Prostate gland (tissue), 2 donors: Measurements from ENCODE around the gene CACNA2D4.

ENCODE experiments used
- POLR2A ChIP-seq: fragments of 450-650 bp; IDR thresholded peaks from one replicate; pipeline ENCODE4 v1.6.1; 2016; ENCODE audit warnings: antibody characterized with exemption, mild to moderate bottlenecking
- TF ChIP-seq, protein P1 (sequence below), 4 experiments: fragments of 200-600 bp in 2 of 4; fragments of 450-650 bp in 2 of 4; sonication (generic) in 2 of 4; IDR thresholded peaks; 1 replicate in 3 of 4; 2 replicates in 1 of 4; pipeline ENCODE4 v1.5.1; 2016 to 2019; ENCODE audit warnings: antibody characterized with exemption in 4 of 4, mild to moderate bottlenecking in 2 of 4, moderate library complexity in 2 of 4

DNA sequence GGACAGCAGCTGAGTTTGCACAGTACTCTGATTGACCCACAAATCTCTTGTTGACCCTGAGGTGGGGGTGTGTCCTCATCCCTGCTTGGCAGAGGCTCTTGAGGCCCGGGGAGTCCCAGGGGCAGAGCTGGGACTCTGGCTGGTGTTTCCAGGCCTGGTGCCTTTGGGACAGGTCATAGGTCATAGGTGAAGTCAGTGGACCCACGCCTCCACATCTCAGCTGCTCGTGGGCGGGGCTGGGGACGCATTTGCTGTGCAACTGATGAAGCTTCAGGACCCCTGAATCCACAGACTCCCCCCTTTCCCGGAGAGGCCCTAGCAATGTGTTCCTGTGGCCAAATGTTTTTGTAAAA lies 408 bp upstream of the CACNA2D4 start:
- TF ChIP-seq, protein P1, sequence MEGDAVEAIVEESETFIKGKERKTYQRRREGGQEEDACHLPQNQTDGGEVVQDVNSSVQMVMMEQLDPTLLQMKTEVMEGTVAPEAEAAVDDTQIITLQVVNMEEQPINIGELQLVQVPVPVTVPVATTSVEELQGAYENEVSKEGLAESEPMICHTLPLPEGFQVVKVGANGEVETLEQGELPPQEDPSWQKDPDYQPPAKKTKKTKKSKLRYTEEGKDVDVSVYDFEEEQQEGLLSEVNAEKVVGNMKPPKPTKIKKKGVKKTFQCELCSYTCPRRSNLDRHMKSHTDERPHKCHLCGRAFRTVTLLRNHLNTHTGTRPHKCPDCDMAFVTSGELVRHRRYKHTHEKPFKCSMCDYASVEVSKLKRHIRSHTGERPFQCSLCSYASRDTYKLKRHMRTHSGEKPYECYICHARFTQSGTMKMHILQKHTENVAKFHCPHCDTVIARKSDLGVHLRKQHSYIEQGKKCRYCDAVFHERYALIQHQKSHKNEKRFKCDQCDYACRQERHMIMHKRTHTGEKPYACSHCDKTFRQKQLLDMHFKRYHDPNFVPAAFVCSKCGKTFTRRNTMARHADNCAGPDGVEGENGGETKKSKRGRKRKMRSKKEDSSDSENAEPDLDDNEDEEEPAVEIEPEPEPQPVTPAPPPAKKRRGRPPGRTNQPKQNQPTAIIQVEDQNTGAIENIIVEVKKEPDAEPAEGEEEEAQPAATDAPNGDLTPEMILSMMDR (IDR thresholded peaks at IDR 0.05), result no peak
- no peak for TF ChIP-seq POLR2A
